ENCODE measurements around the gene CLEC16A. TPM values are rescaled to one million over a fixed set of nuclear protein-coding genes. Genes with fewer than 3 reads are reported as not detected.

Gene CLEC16A
- polyA plus RNA-seq, 1 experiment: 11.9 TPM

- no peaks in the 10 kb centered on the region for H3K9me3 ChIP-seq (ENCODE audit: control insufficient read depth, insufficient read depth, low read length)
- POLR2A ChIA-PET: interaction anchor here (0.5 to 1.8 kb wide), 2 partner anchors 305 to 416 kb away, joined by 3 to 6 read pairs; partner anchors contain the start of gene SOCS1
- CTCF ChIA-PET: interaction anchor here (0.7 to 3.8 kb wide), 5 partner anchors 8 to 456 kb away, joined by 3 to 19 read pairs (median 6); partner anchors contain the start of genes DEXI and SOCS1
- H3K27ac ChIP-seq (ENCODE audit: low read depth, low read length): no peak overlapping the region
- H3K4me3 ChIP-seq (ENCODE audit: low read depth, low read length): no peak overlapping the region
- DNase-seq (ENCODE audit: low read depth, low spot score): no peak
- TF ChIP-seq CTCF (IDR thresholded peaks at IDR 0.05; ENCODE audit: low read depth, low read length): no peak
- no peaks in the 10 kb centered on the region for H3K27me3 ChIP-seq (ENCODE audit: control insufficient read depth, insufficient read depth, low read length)
Measured at GRCh38 chr16:10951026-10951425, 6.7 kb downstream of the CLEC16A start.

- Histone ChIP-seq H3K4me3 (ENCODE audit: low read depth, low read length) (no peak overlapping the region), H3K27ac (ENCODE audit: low read depth, low read length) (no peak overlapping the region), H3K27me3 (ENCODE audit: control insufficient read depth, insufficient read depth, low read length) (no peaks in the 10 kb centered on the region), H3K9me3 (ENCODE audit: control insufficient read depth, insufficient read depth, low read length) (no peaks in the 10 kb centered on the region; the same call in 1 of the 2 replicates)
- POLR2A ChIA-PET: no interaction called here
- DNase-seq (ENCODE audit: low read depth, low spot score): no peak
- no peak for TF ChIP-seq CTCF (IDR thresholded peaks at IDR 0.05; ENCODE audit: low read depth, low read length)
- CTCF ChIA-PET: interaction anchor here (0.7 to 3.8 kb wide), 13 partner anchors 10 to 841 kb away, joined by 3 to 19 read pairs (median 7); partner anchors contain the start of genes CLEC16A and SOCS1
Measured at GRCh38 chr16:10954903-10955302, 10.5 kb downstream of the CLEC16A start.

GRCh38 chr16:10957771-10958482 is 13.6 kb downstream of the CLEC16A start:
- ChIA-PET CTCF (interaction anchor here (0.6 to 2.5 kb wide), 6 partner anchors 13 to 756 kb away, joined by 3 to 9 read pairs (median 4); no protein-coding TSS in a partner anchor), POLR2A (interaction anchor here (1.5 kb wide), 1 partner anchor 298 kb away, joined by 4 read pairs; the partner anchor contains the start of gene SOCS1)
- no peak for DNase-seq (ENCODE audit: low read depth, low spot score)
- no peak overlapping the region for H3K27ac ChIP-seq (ENCODE audit: low read depth, low read length)
- no peak overlapping the region for H3K4me3 ChIP-seq (ENCODE audit: low read depth, low read length)
- H3K9me3 ChIP-seq (ENCODE audit: control insufficient read depth, insufficient read depth, low read length): no peaks in the 10 kb centered on the region; the same call in 1 of the 2 replicates
- H3K27me3 ChIP-seq (ENCODE audit: control insufficient read depth, insufficient read depth, low read length): no peaks in the 10 kb centered on the region
- no peak for TF ChIP-seq CTCF (IDR thresholded peaks at IDR 0.05; ENCODE audit: low read depth, low read length)

GRCh38 chr16:10959161-10959560 is 14.8 kb downstream of the CLEC16A start:
- Histone ChIP-seq H3K27ac (ENCODE audit: low read depth, low read length) (peak overlapping the region; percentile 47), H3K9me3 (ENCODE audit: control insufficient read depth, insufficient read depth, low read length) (no peaks in the 10 kb centered on the region; the same call in 1 of the 2 replicates), H3K27me3 (ENCODE audit: control insufficient read depth, insufficient read depth, low read length) (no peaks in the 10 kb centered on the region), H3K4me3 (ENCODE audit: low read depth, low read length) (no peak overlapping the region)
- no peak for DNase-seq (ENCODE audit: low read depth, low spot score)
- ChIA-PET CTCF (interaction anchor here (0.6 to 2.5 kb wide), 6 partner anchors 8 to 755 kb away, joined by 3 to 17 read pairs (median 4); partner anchors contain the start of gene SOCS1), POLR2A (interaction anchor here (0.6 to 1.5 kb wide), 2 partner anchors 293 to 297 kb away, joined by 4 read pairs; partner anchors contain the start of gene SOCS1)
- TF ChIP-seq CTCF (IDR thresholded peaks at IDR 0.05; ENCODE audit: low read depth, low read length): no peak

- TF ChIP-seq CTCF (IDR thresholded peaks at IDR 0.05; ENCODE audit: low read depth, low read length): no peak
- H3K9me3 ChIP-seq (ENCODE audit: control insufficient read depth, insufficient read depth, low read length): no peaks in the 10 kb centered on the region; the same call in 1 of the 2 replicates
- peak; percentile 58 for DNase-seq (ENCODE audit: low read depth, low spot score)
- H3K4me3 ChIP-seq (ENCODE audit: low read depth, low read length): no peak overlapping the region
- ChIA-PET CTCF (interaction anchor here (1.4 to 5.7 kb wide), 5 partner anchors 296 to 571 kb away, joined by 3 to 92 read pairs (median 6); partner anchors contain the start of gene SOCS1), POLR2A (interaction anchor here (0.5 kb wide), 1 partner anchor 1818 kb away, joined by 4 read pairs; no protein-coding TSS in a partner anchor)
- no peaks in the 10 kb centered on the region for H3K27me3 ChIP-seq (ENCODE audit: control insufficient read depth, insufficient read depth, low read length)
- H3K27ac ChIP-seq (ENCODE audit: low read depth, low read length): peak overlapping the region; percentile 82
Measured at GRCh38 chr16:10961231-10961630, 16.9 kb downstream of the CLEC16A start.
